ENCODE measurements around the gene ANXA2.

ANXA2 gene

GRCh38 chr15:60417112-60417511 lies 19.3 kb upstream of the ANXA2 start:
- no peak for TF ChIP-seq EZH2 (IDR thresholded peaks at IDR 0.05; ENCODE audit: borderline replicate concordance, low read length)
- no peak for TF ChIP-seq CTCF (IDR thresholded peaks at IDR 0.05; ENCODE audit: low read length)
- no peaks in the 10 kb centered on the region for H3K4me1 ChIP-seq (ENCODE audit: insufficient read depth, low read length, severe bottlenecking)
- no peaks in the 10 kb centered on the region for H3F3A ChIP-seq (ENCODE audit: insufficient read depth, low read length)
- H3K9ac ChIP-seq (ENCODE audit: low read length): no peak overlapping the region
- no peak overlapping the region for H3K27ac ChIP-seq (ENCODE audit: low read depth, low read length, poor library complexity, severe bottlenecking)
- H3K4me2 ChIP-seq (ENCODE audit: low read length): no peak overlapping the region
- no peaks in the 10 kb centered on the region for H3K36me3 ChIP-seq (ENCODE audit: insufficient read depth, low read length)
- H4K20me1 ChIP-seq (ENCODE audit: insufficient read depth, low read length): no peaks in the 10 kb centered on the region
- H3K79me2 ChIP-seq (ENCODE audit: insufficient read depth, low read length): no peaks in the 10 kb centered on the region
- H3K4me3 ChIP-seq (ENCODE audit: low read depth, low read length, poor library complexity, severe bottlenecking): no peak overlapping the region
- no peaks in the 10 kb centered on the region for H3K9me3 ChIP-seq (ENCODE audit: low read length)
- H3K27me3 ChIP-seq (ENCODE audit: insufficient read depth, low read length): no peaks in the 10 kb centered on the region
- no peaks in the 10 kb centered on the region for H3K9me2 ChIP-seq (ENCODE audit: low read depth, low read length)
- H2AFZ ChIP-seq (ENCODE audit: low read length): no peak overlapping the region

GRCh38 chr15:60416484-60416883 lies 18.7 kb upstream of the ANXA2 start:
- Histone ChIP-seq H3K79me2 (ENCODE audit: insufficient read depth, low read length) (no peaks in the 10 kb centered on the region), H3K9me2 (ENCODE audit: low read depth, low read length) (no peaks in the 10 kb centered on the region), H4K20me1 (ENCODE audit: insufficient read depth, low read length) (no peaks in the 10 kb centered on the region), H3K4me2 (ENCODE audit: low read length) (no peak overlapping the region), H3K36me3 (ENCODE audit: insufficient read depth, low read length) (no peaks in the 10 kb centered on the region), H3K4me1 (ENCODE audit: insufficient read depth, low read length, severe bottlenecking) (no peaks in the 10 kb centered on the region), H3K9ac (ENCODE audit: low read length) (no peak overlapping the region), H3F3A (ENCODE audit: insufficient read depth, low read length) (no peaks in the 10 kb centered on the region), H3K27me3 (ENCODE audit: insufficient read depth, low read length) (no peaks in the 10 kb centered on the region), H3K4me3 (ENCODE audit: low read depth, low read length, poor library complexity, severe bottlenecking) (no peak overlapping the region), H3K9me3 (ENCODE audit: low read length) (no peaks in the 10 kb centered on the region), H3K27ac (ENCODE audit: low read depth, low read length, poor library complexity, severe bottlenecking) (no peak overlapping the region), H2AFZ (ENCODE audit: low read length) (no peak overlapping the region)
- TF ChIP-seq EZH2 (IDR thresholded peaks at IDR 0.05; ENCODE audit: borderline replicate concordance, low read length) (no peak), CTCF (IDR thresholded peaks at IDR 0.05; ENCODE audit: low read length) (no peak)

GRCh38 chr15:60414016-60414682 lies 16.4 kb upstream of the ANXA2 start:
- Histone ChIP-seq H3K27me3 (ENCODE audit: insufficient read depth, low read length) (no peaks in the 10 kb centered on the region), H3F3A (ENCODE audit: insufficient read depth, low read length) (no peaks in the 10 kb centered on the region), H2AFZ (ENCODE audit: low read length) (no peak overlapping the region), H3K4me2 (ENCODE audit: low read length) (no peak overlapping the region), H4K20me1 (ENCODE audit: insufficient read depth, low read length) (no peaks in the 10 kb centered on the region), H3K9me3 (ENCODE audit: low read length) (no peaks in the 10 kb centered on the region), H3K9ac (ENCODE audit: low read length) (no peak overlapping the region), H3K4me3 (ENCODE audit: low read depth, low read length, poor library complexity, severe bottlenecking) (no peak overlapping the region), H3K4me1 (ENCODE audit: insufficient read depth, low read length, severe bottlenecking) (no peaks in the 10 kb centered on the region), H3K36me3 (ENCODE audit: insufficient read depth, low read length) (no peaks in the 10 kb centered on the region), H3K27ac (ENCODE audit: low read depth, low read length, poor library complexity, severe bottlenecking) (no peak overlapping the region), H3K79me2 (ENCODE audit: insufficient read depth, low read length) (no peaks in the 10 kb centered on the region), H3K9me2 (ENCODE audit: low read depth, low read length) (no peaks in the 10 kb centered on the region)
- TF ChIP-seq CTCF (IDR thresholded peaks at IDR 0.05; ENCODE audit: low read length) (no peak), EZH2 (IDR thresholded peaks at IDR 0.05; ENCODE audit: borderline replicate concordance, low read length) (no peak)

All from OCI-LY1 (cell line).